A204.1 (cell line): Measurements from ENCODE around the gene CRTAC1.
A peak's percentile ranks its signal among the peaks of the same experiment; 100 is the strongest.

Experiments
- FAIRE-seq: peaks from 2 replicates; lab custom pipeline; 2012; peaks lifted over from hg19 to GRCh38; lab: Jason Lieb, UNC

The CRTAC1 gene

GRCh38 chr10:98030093-98030821 is at the start of gene CRTAC1:
TSS of gene CRTAC1 (minus strand) at chr10:98030621. CDS start at chr10:98030472, 149 bp downstream.
- FAIRE-seq, result no peak

- FAIRE-seq, result no peak
Observed at GRCh38 chr10:98078774-98079173, 48.4 kb upstream of the CRTAC1 start.

- no peak for FAIRE-seq
Observed at GRCh38 chr10:98077223-98077622, 46.8 kb upstream of the CRTAC1 start.

GRCh38 chr10:98076086-98076485 is 45.7 kb upstream of the CRTAC1 start:
- no peak for FAIRE-seq

GRCh38 chr10:98074315-98074911 is 44.0 kb upstream of the CRTAC1 start:
- FAIRE-seq, result no peak

GRCh38 chr10:98067165-98067564 is 36.7 kb upstream of the CRTAC1 start:
- FAIRE-seq, result no peak

- no peak for FAIRE-seq
Observed at GRCh38 chr10:98063740-98064027, 33.3 kb upstream of the CRTAC1 start.

GRCh38 chr10:98062424-98062823 is 32.0 kb upstream of the CRTAC1 start:
- no peak for FAIRE-seq

GRCh38 chr10:98060079-98060478 is 29.7 kb upstream of the CRTAC1 start:
- no peak for FAIRE-seq

GRCh38 chr10:98058295-98058694 is 27.9 kb upstream of the CRTAC1 start:
- no peak for FAIRE-seq

GRCh38 chr10:98055841-98056516 is 25.6 kb upstream of the CRTAC1 start:
- no peak for FAIRE-seq

- no peak for FAIRE-seq
Observed at GRCh38 chr10:98047009-98047741, 16.8 kb upstream of the CRTAC1 start.

- no peak for FAIRE-seq
Observed at GRCh38 chr10:98045785-98046389, 15.5 kb upstream of the CRTAC1 start.

- FAIRE-seq, result peak; percentile 53
Observed at GRCh38 chr10:98041352-98042043, 11.1 kb upstream of the CRTAC1 start.

- no peak for FAIRE-seq
Observed at GRCh38 chr10:98039690-98040381, 9.4 kb upstream of the CRTAC1 start.

GRCh38 chr10:98038288-98038687 is 7.9 kb upstream of the CRTAC1 start:
- FAIRE-seq, result no peak

GRCh38 chr10:98035599-98035998 is 5.2 kb upstream of the CRTAC1 start:
- FAIRE-seq, result no peak

- FAIRE-seq, result no peak
Observed at GRCh38 chr10:98033515-98033914, 3.1 kb upstream of the CRTAC1 start.

- FAIRE-seq, result no peak
Observed at GRCh38 chr10:98031440-98031839, 1.0 kb upstream of the CRTAC1 start.

GRCh38 chr10:98030991-98031431 is 590 bp upstream of the CRTAC1 start:
- no peak for FAIRE-seq
